ENCODE data around the gene NAA20. TPM values are rescaled to one million over a fixed set of nuclear protein-coding genes. Genes with fewer than 3 reads are reported as not detected.

The NAA20 gene
- total and polyA plus RNA-seq, 9 of the 15 experiments (the other 6 are each of a cell fraction or from before 2014, with no cell fraction given) = 51.4 to 361 (median 84.6) TPM

- POLR2A ChIA-PET = no interaction called here
- no peak for TF ChIP-seq ZFX (CRISPR knock-in tag; IDR thresholded peaks at IDR 0.05)
- no peak for TF ChIP-seq CREB1 (IDR thresholded peaks at IDR 0.05)
- TF ChIP-seq CREB1 (CRISPR knock-in tag; IDR thresholded peaks at IDR 0.05) = no peak
- TF ChIP-seq THAP7 (CRISPR knock-in tag; IDR thresholded peaks at IDR 0.05) = no peak
- TF ChIP-seq DNMT1 (IDR thresholded peaks at IDR 0.05) = no peak
- TF ChIP-seq, protein P1, sequence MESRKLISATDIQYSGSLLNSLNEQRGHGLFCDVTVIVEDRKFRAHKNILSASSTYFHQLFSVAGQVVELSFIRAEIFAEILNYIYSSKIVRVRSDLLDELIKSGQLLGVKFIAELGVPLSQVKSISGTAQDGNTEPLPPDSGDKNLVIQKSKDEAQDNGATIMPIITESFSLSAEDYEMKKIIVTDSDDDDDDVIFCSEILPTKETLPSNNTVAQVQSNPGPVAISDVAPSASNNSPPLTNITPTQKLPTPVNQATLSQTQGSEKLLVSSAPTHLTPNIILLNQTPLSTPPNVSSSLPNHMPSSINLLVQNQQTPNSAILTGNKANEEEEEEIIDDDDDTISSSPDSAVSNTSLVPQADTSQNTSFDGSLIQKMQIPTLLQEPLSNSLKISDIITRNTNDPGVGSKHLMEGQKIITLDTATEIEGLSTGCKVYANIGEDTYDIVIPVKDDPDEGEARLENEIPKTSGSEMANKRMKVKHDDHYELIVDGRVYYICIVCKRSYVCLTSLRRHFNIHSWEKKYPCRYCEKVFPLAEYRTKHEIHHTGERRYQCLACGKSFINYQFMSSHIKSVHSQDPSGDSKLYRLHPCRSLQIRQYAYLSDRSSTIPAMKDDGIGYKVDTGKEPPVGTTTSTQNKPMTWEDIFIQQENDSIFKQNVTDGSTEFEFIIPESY (CRISPR knock-in tag; IDR thresholded peaks at IDR 0.05) = no peak
- no peak for TF ChIP-seq ARID3B (CRISPR knock-in tag; IDR thresholded peaks at IDR 0.05; ENCODE audit: borderline replicate concordance)
- TF ChIP-seq MYBL2 (IDR thresholded peaks at IDR 0.05; ENCODE audit: low read depth) = no peak
- no peak for TF ChIP-seq MYBL2 (CRISPR knock-in tag; IDR thresholded peaks at IDR 0.05; ENCODE audit: borderline replicate concordance)
- TF ChIP-seq, protein P2, sequence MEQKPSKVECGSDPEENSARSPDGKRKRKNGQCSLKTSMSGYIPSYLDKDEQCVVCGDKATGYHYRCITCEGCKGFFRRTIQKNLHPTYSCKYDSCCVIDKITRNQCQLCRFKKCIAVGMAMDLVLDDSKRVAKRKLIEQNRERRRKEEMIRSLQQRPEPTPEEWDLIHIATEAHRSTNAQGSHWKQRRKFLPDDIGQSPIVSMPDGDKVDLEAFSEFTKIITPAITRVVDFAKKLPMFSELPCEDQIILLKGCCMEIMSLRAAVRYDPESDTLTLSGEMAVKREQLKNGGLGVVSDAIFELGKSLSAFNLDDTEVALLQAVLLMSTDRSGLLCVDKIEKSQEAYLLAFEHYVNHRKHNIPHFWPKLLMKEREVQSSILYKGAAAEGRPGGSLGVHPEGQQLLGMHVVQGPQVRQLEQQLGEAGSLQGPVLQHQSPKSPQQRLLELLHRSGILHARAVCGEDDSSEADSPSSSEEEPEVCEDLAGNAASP (IDR thresholded peaks at IDR 0.05) = no peak
- TF ChIP-seq FOXJ2 (tag; IDR thresholded peaks at IDR 0.05) = no peak
- no peak for TF ChIP-seq ARID4B (CRISPR knock-in tag; IDR thresholded peaks at IDR 0.05)
- TF ChIP-seq STAT5B (CRISPR knock-in tag; IDR thresholded peaks at IDR 0.05) = no peak
Measured at GRCh38 chr20:20073801-20074371, 56.7 kb downstream of the NAA20 start.

More at GRCh38 chr20:20073801-20074371, 56.7 kb downstream of the NAA20 start:
- no peaks in the 10 kb centered on the region for H3K79me2 ChIP-seq (ENCODE audit: control insufficient read depth, insufficient read depth, low read length)
- under 1% methylated on average over 13 of the region's 15 CpGs for WGBS (ENCODE audit: insufficient coverage, low coverage, missing lambda C conversion rate)
- no peak overlapping the region for H3K4me3 ChIP-seq
- in situ Hi-C loops (cut with MboI) (no loop called here), intact Hi-C loops (cut with micrococcal nuclease) (no loop called here)
- peaks cover 0 to 4% of the 10 kb centered on the region in 2 experiments; a peak in 3 of 5 replicates for H3K27me3 ChIP-seq (ENCODE audit: control insufficient read depth in 2 of 2, insufficient read depth in 2 of 2, low read length in 2 of 2)
- CTCF ChIA-PET (ENCODE audit: low intra/inter-chr PET ratio) = no interaction called here
- DNase-seq (ENCODE audit: extremely low read depth in 1 of 4, low spot score in 3 of 4) (no peak), FAIRE-seq (no peak), ATAC-seq (no peak)
- H3K9me1 ChIP-seq (ENCODE audit: control insufficient read depth, insufficient read depth, low read length) = no peaks in the 10 kb centered on the region
- no TSS peak for BruUV-seq (replicated peaks)
- H3K36me3 ChIP-seq (ENCODE audit: control insufficient read depth, insufficient read depth, low read length) = no peaks in the 10 kb centered on the region
- H3K4me1 ChIP-seq (replicated peaks in 1 of 2; ENCODE audit: control insufficient read depth in 2 of 2, insufficient read depth in 2 of 2, low read length in 2 of 2) = no peaks in the 10 kb centered on the region
- no peaks in the 10 kb centered on the region for H3K9me3 ChIP-seq (replicated peaks; ENCODE audit: control insufficient read depth, insufficient read depth, low read depth, low read length)
- no peak overlapping the region for H3K9ac ChIP-seq (ENCODE audit: insufficient read depth in 1 of 2, low read depth in 2 of 2, low read length in 2 of 2)
- H4K20me1 ChIP-seq (replicated peaks; ENCODE audit: control insufficient read depth, insufficient read depth, low read length) = no peaks in the 10 kb centered on the region
- H3K27ac ChIP-seq (ENCODE audit: extremely low read depth, low read depth, low read length) = no peak overlapping the region
- H3K4me2 ChIP-seq (ENCODE audit: insufficient read depth, low read length) = no peak overlapping the region
- H2AFZ ChIP-seq (ENCODE audit: low read depth, low read length) = no peak overlapping the region

All from K562 (cell line).